NCI-H1092 (cell line): ENCODE data around the gene ZNF611.
"Not testable (repeated sequence)": the region's sequence is repeated elsewhere in the genome, so short reads cannot be mapped to it uniquely, and the experiment has no call there.

ENCODE experiments used
- DNase-seq: peaks from one replicate; lab custom pipeline; 2025; lab: John Stamatoyannopoulos, UW

Gene ZNF611

DNA sequence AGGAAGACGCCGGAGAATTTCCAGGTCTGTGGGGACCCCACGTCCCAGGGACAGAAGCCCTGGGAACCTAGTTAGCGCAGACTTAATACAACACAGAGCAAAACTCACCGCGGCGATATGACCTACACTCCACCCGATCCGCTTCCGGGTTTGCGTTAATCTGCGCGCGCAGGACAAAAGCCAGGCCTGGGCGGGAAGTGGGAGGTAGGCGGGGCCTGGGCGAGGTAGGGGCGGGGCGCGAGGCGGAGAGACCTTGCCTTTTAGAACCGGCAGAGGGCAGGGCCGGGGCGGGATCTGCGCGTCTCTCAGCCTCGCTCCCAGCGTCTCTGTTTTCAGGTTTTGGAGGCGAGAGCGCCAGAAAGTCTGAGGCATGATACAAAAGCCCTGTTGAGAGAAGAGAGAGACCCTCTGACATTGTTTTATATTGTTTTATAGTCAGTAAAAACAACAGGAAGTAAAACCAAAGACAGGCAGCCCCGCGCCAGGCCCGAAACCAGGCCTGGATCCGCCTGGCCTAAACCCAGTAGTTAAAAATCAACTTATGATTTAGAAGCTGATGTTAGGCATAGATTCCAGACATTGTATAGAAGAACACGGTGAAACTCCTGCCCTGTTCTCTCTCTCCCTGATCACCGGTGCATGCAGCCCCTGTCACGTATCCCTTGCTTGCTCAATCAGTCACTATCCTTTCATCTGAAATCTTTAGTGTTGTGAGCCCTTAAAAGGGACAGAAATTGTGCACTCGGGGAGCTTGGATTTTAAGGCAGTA, at the start of gene ZNF611:
ZNF611 (minus strand) TSS at position 152 of the 769 bp plus-strand sequence. CDS start 19,150 bp downstream, outside the sequence.
- peak; percentile 89 for DNase-seq

DNA sequence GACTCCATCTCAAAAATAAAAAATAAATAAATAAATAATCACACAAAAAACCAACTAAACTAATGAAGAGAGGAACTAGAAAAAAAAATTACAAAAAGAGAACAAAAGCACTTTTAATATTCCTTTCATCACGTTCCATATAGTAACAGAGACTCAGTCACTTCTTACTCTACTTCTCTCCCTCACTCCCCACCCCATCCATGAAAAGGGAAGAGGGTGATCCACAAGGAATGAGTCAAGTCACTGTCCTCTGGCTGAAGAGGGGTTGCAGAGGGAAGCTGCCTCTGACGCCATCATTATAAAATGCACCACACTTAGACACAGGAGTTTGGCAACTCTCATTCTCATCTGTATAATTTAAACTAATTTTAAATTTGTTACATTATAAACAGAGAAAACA, 48.0 kb upstream of the ZNF611 start:
- DNase-seq: not testable (repeated sequence)

DNA sequence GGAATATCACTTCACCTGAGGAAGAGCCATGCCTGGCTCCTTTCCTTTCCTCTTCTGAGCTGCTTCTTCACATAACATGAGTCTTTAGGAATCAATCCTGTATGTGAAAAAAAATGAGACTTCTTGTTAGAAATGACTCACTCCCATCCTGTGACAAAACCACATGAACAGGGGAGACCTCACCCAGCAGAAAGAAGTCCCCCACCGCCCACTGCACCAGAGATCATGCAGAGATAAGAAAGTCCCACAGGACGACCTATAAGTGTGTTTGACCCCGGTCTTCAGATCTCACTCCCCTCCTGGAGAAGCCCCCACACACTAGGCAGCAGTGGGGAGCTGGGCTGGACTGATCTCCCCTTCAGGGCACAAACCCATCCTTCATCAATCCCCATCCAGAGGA, 44.0 kb upstream of the ZNF611 start:
- DNase-seq: no peak

DNA sequence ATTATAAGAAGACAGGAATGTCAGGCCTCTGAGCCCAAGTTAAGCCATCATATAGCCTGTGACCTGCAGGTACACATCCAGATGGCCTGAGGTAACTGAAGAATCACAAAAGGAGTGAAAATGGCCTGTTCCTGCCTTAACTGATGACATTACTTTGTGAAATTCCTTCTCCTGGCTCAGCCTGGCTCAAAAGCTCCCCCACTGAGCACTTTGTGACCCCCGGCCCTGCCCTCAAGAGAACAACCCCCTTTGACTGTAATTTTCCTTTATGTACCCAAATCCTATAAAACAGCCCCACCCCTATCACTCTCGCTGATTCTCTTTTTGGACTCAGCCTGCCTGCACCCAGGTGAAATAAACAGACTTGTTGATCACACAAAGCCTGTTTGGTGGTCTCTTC, 21.6 kb upstream of the ZNF611 start:
- not testable (repeated sequence) for DNase-seq

DNA sequence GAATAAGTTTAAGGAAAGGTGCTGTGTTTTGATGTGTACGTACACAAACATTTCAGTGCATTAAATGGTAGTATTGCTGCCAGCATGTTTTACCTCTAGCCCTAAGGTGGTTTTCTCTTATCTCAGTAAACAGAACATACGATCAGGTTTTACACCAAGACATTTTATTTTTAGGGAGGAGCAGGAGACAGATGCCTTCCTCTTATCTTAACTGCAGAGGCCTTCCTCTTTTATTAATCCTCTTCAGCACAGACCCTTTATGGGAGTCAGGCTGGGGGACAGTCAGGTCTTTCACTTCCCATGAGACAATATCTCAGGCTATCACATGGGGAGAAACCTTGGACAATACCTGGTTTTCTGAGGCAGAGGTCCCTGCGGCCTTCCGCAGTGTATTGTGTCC, 14.9 kb upstream of the ZNF611 start:
- no peak for DNase-seq

DNA sequence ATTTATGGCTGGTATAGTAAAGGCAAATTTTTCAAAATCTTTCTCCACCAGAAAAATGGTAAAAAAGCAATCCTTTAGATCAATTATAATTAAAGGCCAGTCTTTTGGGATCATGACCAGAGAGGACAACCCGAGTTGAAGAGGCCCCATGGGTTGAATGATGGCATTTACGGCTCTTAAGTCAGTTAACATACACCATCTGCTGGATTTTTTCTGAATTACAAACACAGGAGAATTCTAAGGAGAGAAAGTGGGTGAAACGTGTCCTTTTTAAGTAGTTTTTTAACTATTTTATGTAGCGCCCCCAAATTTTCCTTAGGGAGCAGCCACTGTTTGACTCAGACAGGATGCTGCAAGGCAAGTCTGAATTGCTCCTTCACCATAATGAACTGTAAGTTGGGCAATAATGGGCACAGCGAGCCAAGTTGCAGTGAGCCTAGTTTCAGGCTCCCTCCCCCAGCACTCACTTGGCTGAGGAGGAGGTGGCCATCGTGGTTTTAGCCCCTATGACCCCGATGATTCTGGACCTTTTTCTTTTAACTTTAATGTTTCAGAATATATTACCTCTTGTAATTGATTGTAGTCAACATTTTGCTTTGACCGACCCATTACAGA, 13.6 kb upstream of the ZNF611 start:
- no peak for DNase-seq

DNA sequence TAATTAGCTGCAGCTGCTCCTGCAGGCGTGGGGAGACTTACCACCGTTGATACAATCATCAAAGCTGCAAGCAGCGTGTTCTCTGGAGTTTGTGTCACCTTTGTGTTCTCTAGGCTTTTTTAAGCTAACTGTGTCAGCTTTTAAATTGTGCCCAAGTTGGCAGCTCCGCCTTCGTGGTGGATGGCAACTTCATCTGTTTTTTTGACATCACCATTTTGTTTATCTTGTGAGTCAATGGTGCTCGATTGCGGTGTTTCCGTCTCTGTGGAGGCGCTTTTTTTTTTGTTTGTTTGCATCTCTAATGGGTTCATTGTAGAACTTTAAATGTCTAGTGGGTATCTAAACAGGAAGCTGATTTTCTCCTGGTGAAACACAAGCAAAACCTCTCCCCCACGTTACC, 11.1 kb upstream of the ZNF611 start:
- not testable (repeated sequence) for DNase-seq

DNA sequence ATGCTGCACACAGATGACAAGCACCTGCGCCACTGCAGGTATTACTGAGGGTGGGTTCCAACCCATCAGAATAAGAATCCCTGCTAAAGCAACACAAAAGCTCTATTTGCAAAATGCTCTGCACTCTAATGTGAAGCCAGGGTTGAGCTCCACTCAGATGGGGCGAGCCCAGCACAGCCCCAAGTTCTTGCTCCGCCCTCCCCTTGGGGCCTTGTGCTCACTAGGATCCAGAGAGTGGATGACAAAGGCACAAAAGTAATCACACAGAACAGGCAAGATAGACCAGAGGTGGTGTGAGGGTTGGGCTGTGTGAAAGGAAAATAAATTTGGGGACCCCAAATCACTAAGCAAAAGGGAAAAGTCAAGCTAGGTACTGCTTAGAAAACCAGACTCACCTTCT, 8.2 kb upstream of the ZNF611 start:
- no peak for DNase-seq

DNA sequence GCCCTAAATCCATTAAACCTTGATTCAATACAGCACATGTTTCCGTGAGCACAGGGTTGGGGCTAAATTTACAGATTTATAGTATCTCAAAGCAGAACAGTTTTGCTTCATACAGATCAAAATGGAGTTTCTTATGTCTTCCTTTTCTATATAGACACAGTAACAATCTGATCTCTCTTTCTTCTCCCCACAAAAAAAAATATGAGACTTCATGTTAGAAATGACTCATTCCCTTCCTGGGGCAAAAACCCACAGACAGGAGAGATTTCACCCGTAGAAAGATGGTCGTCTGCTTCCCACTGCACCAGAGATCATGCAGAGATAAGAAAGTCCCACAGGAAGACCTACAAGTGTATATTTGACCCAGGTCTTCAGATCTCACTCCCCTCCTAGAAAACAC, 7.7 kb upstream of the ZNF611 start:
- DNase-seq: no peak

DNA sequence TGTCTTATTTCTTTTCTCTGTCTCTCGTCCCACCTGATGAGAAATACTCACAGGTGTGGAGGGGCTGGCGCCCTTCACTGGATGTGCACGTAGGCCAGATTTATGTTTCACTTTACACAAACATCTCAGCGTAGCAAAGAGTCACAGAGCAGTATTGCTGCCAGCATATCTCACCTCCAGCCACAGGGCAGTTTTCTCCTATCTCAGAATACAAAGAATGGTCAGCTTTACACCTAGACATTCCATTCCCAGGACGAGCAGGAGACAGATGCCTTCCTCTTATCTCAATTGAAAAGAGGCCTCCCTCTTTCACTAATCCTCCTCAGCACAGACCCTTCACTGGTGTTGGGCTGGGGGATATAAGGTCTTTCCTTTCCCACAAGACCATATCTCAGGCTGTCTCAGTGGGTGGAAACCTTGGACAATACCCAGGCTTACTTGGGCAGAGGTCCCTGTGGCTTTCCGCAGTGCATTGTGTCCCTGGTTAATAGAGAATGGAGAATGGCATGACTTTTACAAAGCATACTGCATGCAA, 7.2 kb upstream of the ZNF611 start:
- no peak for DNase-seq

DNA sequence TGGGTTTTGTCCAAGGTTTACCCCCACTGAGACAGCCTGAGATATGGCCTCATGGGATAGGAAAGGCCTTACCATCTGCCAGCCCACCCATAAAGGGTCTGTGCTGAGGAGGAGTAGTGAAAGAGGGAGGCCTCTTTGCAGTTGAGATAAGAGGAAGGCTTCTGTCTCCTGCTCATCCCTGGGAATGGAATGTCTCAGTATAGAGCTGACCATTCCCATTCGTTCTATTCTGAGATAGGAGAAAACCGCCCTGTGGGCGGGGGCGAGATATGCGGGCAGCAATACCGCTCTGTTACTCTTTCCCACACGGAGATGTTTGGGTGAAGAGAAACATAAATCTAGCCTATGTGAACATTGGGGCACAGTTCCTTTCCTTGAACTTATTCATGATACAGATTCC, 6.5 kb upstream of the ZNF611 start:
- DNase-seq: not testable (repeated sequence)

DNA sequence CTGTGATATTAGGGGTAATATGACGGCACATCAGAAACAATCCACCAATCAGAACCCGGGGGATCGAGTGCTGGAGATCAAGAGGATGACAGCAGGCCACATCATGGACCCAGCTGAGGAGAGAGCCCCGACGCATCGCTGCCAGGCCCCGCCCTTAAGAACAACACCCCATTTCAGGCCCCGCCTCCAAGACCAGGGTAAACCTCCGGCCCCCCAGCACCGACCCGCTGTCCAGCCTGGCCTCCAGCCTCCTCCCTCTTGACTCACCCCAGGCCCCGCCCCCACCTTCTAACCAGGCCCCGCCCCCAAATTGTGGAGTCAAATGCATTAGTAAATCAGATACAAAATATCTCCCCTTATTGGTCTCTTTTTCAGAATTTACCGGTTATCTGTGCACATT, 4.7 kb upstream of the ZNF611 start:
- no peak for DNase-seq

DNA sequence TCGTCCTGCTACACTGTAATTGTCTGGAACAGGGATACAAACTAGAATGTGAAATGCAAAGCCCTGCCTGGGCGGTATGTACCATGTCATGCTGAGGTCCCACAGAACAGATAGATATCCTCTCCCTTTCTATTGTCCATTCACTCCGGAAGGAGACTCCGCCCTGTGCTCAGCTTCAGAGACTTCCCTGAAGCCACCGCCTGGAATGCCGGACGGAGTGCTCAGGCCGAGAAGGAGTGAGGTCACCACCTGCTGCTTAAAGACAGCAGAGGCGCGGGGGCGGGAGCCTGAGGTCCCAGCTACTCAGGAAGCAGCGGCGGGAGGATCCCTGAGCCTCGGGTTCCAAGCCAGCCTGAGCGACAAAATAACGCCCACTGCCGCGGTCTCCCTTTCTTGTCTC, 890 bp upstream of the ZNF611 start:
- DNase-seq: no peak

DNA sequence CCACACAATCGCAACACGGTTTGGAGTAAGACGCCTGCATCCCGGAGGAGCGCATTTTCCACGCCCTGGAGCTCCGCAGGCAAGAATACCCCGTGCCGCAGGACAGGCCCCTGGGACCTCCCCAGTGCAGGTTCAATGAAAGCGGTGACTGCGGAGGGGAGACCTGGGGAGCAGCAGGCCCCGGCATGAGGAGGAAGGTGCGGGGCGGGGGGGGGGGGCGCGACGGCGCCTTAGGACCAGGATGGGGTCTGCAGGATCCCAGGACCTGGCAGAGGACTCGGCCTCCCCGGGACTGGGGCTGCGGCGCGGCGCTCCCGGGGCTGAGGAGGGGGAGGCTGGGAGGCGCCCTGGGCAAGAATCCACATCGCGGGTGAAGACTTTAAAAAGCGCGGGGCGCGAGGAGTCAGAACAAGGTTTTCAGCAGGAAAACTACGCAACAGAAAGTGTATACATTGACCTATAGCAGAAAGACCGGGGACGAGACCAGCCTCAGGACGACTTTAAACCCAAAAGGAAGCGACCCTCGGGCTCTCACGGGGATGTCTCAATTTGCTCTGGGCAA, 432 bp downstream of the ZNF611 start:
- no peak for DNase-seq

DNA sequence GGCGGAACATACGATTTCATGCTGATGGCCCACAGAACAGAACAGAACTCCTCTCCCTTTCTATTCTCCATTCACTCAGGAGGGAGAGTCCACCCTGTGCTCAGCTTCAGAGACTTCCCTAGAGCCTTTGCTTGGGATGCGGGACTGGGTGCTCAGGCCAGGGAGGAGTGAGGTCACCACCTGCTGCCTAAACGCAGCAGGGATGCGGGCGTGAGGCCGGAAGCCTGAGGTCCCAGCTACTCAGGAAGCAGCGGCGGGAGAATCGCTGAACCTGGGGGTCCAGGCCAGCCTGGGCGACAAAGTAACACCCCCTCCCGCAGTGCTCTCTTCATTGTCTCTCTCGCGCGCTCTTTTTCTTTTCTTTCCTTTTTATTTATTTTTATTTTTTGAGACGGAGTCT, 8.8 kb downstream of the ZNF611 start:
- not testable (repeated sequence) for DNase-seq

DNA sequence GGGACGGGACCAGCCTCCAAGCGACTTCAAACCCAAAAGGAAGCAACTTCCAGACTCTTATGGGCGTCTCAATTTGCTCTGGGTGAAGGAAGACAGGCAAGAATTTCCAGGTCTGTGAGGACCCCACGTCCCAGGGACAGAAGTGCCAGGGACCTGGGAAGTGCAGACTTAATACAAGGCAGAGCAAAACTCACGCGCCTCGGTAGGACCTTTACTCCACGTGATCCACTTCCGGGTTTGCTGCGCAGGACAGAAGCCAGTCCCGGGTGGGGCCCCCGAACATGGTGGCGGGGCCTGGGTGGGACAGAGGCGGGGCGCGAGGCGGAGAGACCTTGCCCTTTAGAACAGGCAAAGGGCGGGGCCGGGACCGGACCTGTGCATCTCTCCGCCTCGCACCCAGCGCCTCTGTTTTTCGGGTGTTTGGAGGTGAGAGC, 9.3 kb downstream of the ZNF611 start:
- DNase-seq: no peak

DNA sequence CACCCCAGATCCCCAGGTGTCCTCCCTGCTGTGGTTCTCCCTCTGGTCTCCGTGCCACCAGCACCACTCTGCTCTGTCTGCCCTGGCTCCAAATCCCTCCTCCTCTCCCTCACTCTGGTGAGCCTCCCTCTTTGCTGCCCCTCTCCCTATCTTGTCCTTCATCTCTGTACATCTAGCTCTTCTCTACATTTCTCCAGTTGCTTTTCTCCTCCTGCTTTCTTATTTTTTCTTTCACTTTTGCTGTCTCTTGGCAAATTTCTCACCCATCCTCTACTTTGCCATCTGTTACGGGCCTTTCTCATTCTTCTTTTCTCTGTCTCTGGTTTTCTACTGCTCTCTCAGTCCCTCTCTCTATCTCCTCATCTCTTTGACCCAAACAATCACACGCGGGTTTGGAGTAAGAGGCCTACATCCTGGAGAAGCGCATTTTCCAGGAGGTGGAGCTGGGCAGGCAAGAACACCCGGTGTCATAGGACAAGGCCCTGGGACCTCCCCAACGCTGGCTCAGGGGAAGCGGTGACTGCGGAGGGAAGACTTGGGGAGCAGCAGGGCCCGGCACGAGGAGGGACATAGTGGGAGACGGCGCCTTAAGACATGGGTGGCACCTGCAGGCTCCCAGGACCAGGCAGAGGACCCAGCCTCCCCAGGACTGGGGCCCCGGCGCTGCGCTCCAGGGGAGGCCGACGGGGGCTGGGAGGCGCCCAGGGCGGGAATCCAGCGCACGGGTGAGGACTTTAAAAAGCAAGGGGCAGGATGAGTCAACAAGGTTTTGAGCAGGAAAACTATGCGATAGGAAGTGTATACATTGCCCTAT, 9.9 kb downstream of the ZNF611 start:
- no peak for DNase-seq

DNA sequence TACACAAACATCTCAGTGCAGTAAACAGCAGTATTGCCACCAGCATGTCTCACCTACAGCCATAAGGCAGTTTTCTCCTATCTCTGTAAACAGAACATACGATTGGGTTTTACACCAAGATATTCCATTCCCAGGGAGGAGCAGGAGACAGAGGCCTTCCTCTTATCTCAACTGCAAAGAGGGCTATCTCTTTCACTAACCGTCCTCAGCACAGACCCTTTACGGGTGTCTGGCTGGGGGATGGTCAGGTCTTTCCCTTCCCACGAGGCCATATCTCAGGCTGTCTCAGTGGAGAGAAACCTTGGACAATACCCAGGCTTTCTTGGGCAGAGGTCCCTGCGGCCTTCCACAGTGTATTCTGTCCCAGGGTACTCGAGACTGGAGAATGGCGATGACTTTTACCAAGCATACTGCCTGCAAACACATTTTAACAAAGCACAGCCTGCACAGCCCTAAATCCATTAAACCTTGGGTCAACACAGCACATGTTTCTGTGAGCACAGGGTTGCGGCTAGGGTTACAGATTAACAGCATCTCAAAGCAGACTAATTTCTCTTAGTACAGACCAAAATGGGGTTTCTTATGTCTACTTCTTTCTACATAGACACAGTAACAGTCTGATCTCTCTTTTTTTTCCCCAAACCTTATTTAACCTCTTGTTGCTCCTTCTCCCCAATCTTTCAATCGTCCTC, 10.8 kb downstream of the ZNF611 start:
- DNase-seq: not testable (repeated sequence)

DNA sequence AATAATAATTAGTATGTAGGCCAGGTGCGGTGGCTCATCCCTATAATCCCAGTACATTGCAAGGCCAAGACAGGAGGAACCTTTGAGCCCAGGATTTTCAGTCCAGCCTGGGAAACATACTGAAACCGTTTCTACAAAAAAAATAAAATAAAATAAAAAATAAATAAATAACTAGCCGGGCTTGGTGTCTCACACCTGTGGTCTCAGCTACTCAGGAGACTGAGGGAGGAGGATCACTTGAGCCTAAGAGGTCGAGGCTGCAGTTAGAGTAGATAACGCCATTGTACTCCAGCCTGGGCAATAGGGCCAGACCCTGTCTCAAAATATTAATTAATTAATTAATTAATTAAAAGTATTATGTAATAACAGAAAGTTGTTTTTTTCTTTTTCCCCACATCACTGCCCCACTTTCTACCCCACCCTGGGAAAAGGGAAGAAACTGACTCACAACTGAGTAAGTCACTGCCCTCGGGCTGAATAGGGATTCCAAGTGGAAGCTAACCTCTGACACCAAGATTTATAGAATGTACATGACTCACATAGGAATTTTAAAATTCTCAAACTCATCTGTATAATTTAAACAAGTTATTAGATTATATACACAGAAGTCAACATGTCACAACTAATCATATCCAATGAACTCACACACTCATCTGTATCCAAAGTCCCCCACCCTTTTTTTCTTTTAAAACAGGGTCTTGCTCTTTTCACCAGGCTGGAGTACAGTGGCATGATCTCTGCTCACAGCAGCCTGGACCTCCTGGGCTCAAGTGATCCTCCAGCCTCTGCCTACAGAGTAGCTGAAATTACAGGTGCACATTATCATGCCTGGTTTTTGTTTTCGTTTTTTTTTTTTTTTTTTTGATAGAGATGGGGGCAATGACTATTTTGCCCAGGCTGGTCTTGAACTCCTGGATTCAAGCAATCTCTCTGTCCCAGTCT, 12.5 kb downstream of the ZNF611 start:
- no peak for DNase-seq

DNA sequence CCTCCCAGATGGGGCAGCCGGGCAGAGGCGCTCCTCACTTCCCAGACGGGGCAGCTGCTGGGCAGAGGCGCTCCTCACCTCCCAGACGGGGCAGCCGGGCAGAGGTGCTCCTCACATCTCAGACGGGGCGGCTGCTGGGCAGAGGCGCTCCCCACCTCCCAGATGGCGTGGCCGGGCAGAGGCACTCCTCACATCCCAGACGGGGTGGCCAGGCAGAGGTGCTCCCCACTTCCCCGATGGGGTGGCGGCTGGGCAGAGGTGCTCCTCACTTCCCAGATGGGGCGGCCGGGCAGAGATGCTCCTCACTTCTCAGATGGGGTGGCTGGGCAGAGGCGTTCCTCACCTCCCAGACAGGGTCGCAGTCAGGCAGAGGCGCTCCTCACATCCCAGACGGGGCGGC, 14.3 kb downstream of the ZNF611 start:
- DNase-seq: not testable (repeated sequence)
